H1 (cell line): ENCODE measurements around the gene RMC1. TPM values are rescaled to one million over a fixed set of nuclear protein-coding genes. Genes with fewer than 3 reads are reported as not detected.

Experiments used
- CTCF ChIA-PET: fragments of 300-600 bp; sonication (Branson Sonifier 250); formaldehyde crosslinking; loops from one replicate; lab custom pipeline; 2021; ENCODE audit not compliant: partially characterized antibody; lab: Charles Lee
- POLR2A ChIA-PET: fragments of 300-600 bp; sonication (Branson Sonifier 250); formaldehyde crosslinking; loops from one replicate; lab custom pipeline; 2021; ENCODE audit warnings: inconsistent platforms; ENCODE audit not compliant: partially characterized antibody; lab: Charles Lee
- DNase-seq, 2 experiments: peaks; one replicate each; pipeline versions ENCODE4 v3.0.0 to v3.0.0-alpha.2; 2010 to 2022; ENCODE audit warnings: low spot score in 2 of 2, low read depth in 1 of 2, mixed read lengths in 1 of 2
- FAIRE-seq: peaks from 2 replicates; lab custom pipeline; 2011; peaks lifted over from hg19 to GRCh38; lab: Jason Lieb, UNC
- H2AFZ ChIP-seq: 2 replicates; pipeline ENCODE4 v1.8.1; 2012; ENCODE audit warnings: low read length, inconsistent platforms
- H2AK5ac ChIP-seq: 2 replicates; pipeline ENCODE4 v1.6.1; 2013; ENCODE audit warnings: low read depth, low read length
- H2BK120ac ChIP-seq: replicated peaks from 2 replicates; pipeline ENCODE3; 2013; ENCODE audit warnings: low read depth, low read length, inconsistent platforms
- H2BK12ac ChIP-seq: 2 replicates; pipeline ENCODE4 v1.6.1; 2013; ENCODE audit warnings: low read depth, low read length
- H2BK15ac ChIP-seq: 2 replicates; pipeline ENCODE4 v1.6.1; 2013; ENCODE audit warnings: low read length
- H2BK20ac ChIP-seq: 2 replicates; pipeline ENCODE4 v1.6.1; 2013; ENCODE audit warnings: low read length
- H2BK5ac ChIP-seq: 2 replicates; pipeline ENCODE4 v1.6.1; 2013; ENCODE audit warnings: low read depth, low read length
- H3K14ac ChIP-seq: 2 replicates; pipeline ENCODE4 v1.6.1; 2013; ENCODE audit warnings: inconsistent platforms; ENCODE audit not compliant: insufficient read length
- H3K18ac ChIP-seq: 2 replicates; pipeline ENCODE4 v1.6.1; 2013; ENCODE audit warnings: low read length; ENCODE audit errors: extremely low read depth
- H3K23ac ChIP-seq: 2 replicates; pipeline ENCODE4 v1.6.1; 2013; ENCODE audit warnings: inconsistent platforms; ENCODE audit not compliant: insufficient read length
- H3K23me2 ChIP-seq: 2 replicates; pipeline ENCODE4 v1.6.1; 2013; ENCODE audit warnings: low read depth, low read length
- H3K27ac ChIP-seq: 2 replicates; pipeline ENCODE4 v1.6.1; 2011; ENCODE audit warnings: low read depth, low read length, inconsistent platforms
- H3K27me3 ChIP-seq, 4 experiments: replicated peaks in 1 of 4; 1 replicate in 1 of 4; 2 replicates in 3 of 4; pipeline versions ENCODE4 v1.6.1 to v1.8.1; 2011 to 2013; ENCODE audit warnings: low read length in 3 of 4, mild to moderate bottlenecking in 3 of 4, inconsistent platforms in 2 of 4, mixed read lengths in 2 of 4, moderate library complexity in 1 of 4; ENCODE audit not compliant: control insufficient read depth in 3 of 4, insufficient read depth in 3 of 4; ENCODE audit errors: extremely low read depth in 1 of 4
- H3K36me3 ChIP-seq, 4 experiments: 2 replicates each; pipeline versions ENCODE4 v1.6.1 to v1.8.1; 2011 to 2013; ENCODE audit warnings: mild to moderate bottlenecking in 4 of 4, low read length in 3 of 4, moderate library complexity in 2 of 4, control low read depth in 1 of 4, inconsistent platforms in 1 of 4; ENCODE audit not compliant: insufficient read depth in 4 of 4, control insufficient read depth in 2 of 4
- H3K4ac ChIP-seq: replicated peaks from 2 replicates; pipeline ENCODE3; 2013; ENCODE audit warnings: low read length, low read depth, mixed read lengths, inconsistent platforms; ENCODE audit not compliant: insufficient read length
- H3K4me1 ChIP-seq, 4 experiments: replicated peaks in 1 of 4; 1 replicate in 1 of 4; 2 replicates in 3 of 4; pipeline versions ENCODE4 v1.6.1 to v1.8.1; 2011 to 2013; ENCODE audit warnings: low read length in 3 of 4, inconsistent platforms in 2 of 4, mixed read lengths in 1 of 4; ENCODE audit not compliant: insufficient read depth in 4 of 4, control insufficient read depth in 3 of 4
- H3K4me2 ChIP-seq, 2 experiments: 2 replicates each; pipeline versions ENCODE4 v1.6.1 to v1.8.1; 2011 to 2013; ENCODE audit warnings: low read depth in 2 of 2, low read length in 2 of 2, control low read depth in 1 of 2, inconsistent platforms in 1 of 2, mild to moderate bottlenecking in 1 of 2; ENCODE audit not compliant: insufficient read depth in 1 of 2
- H3K4me3 ChIP-seq, 4 experiments: fragments of 200-600, 300-600 bp in 1 of 4; sonication (generic), shearing (Covaris generic), sonication (Bioruptor Twin) in 1 of 4; 2 replicates each; pipeline versions ENCODE4 v1.5.1 to v1.8.1; 2011 to 2016; ENCODE audit warnings: low read length in 4 of 4, low read depth in 3 of 4, control low read depth in 2 of 4, inconsistent platforms in 2 of 4, mild to moderate bottlenecking in 2 of 4, mixed read lengths in 1 of 4, moderate library complexity in 1 of 4; ENCODE audit not compliant: insufficient read depth in 2 of 4; ENCODE audit errors: extremely low read depth in 1 of 4
- H3K56ac ChIP-seq: replicated peaks from 2 replicates; pipeline ENCODE3; 2013; ENCODE audit warnings: low read depth, mild to moderate bottlenecking, mixed read lengths, low read length, inconsistent platforms; ENCODE audit not compliant: insufficient read length
- H3K79me1 ChIP-seq: 2 replicates; pipeline ENCODE4 v1.6.1; 2013; ENCODE audit warnings: low read depth, low read length, control low read depth
- H3K79me2 ChIP-seq, 2 experiments: 2 replicates each; pipeline versions ENCODE4 v1.6.1 to v1.8.1; 2012 to 2013; ENCODE audit warnings: low read length in 2 of 2, mild to moderate bottlenecking in 2 of 2, inconsistent platforms in 1 of 2; ENCODE audit not compliant: insufficient read depth in 2 of 2, control insufficient read depth in 1 of 2
- H3K9ac ChIP-seq, 4 experiments: replicated peaks in 1 of 4; 1 replicate in 1 of 4; 2 replicates in 3 of 4; pipeline versions ENCODE4 v1.6.1 to v1.8.1; 2011 to 2013; ENCODE audit warnings: low read depth in 3 of 4, low read length in 3 of 4, control low read depth in 2 of 4, mild to moderate bottlenecking in 2 of 4, moderate library complexity in 2 of 4, inconsistent platforms in 1 of 4; ENCODE audit errors: extremely low read depth in 1 of 4
- H3K9me3 ChIP-seq, 2 experiments: 2 replicates each; pipeline versions ENCODE4 v1.6.1 to v1.8.1; 2012 to 2013; ENCODE audit warnings: mild to moderate bottlenecking in 2 of 2, moderate library complexity in 2 of 2, control low read depth in 1 of 2, inconsistent platforms in 1 of 2, low read depth in 1 of 2, low read length in 1 of 2, mixed read lengths in 1 of 2; ENCODE audit not compliant: insufficient read depth in 2 of 2
- H4K20me1 ChIP-seq, 2 experiments: replicated peaks in 1 of 2; 2 replicates each; pipeline versions ENCODE3 to v1.8.1; 2011 to 2013; ENCODE audit warnings: inconsistent platforms in 2 of 2, low read length in 2 of 2, mild to moderate bottlenecking in 1 of 2; ENCODE audit not compliant: insufficient read depth in 2 of 2, control insufficient read depth in 1 of 2
- H4K5ac ChIP-seq: 2 replicates; pipeline ENCODE4 v1.6.1; 2013; ENCODE audit warnings: low read length, low read depth, mixed read lengths, inconsistent platforms; ENCODE audit not compliant: insufficient read length
- H4K8ac ChIP-seq: 2 replicates; pipeline ENCODE4 v1.8.0; 2013; ENCODE audit warnings: mild to moderate bottlenecking, moderate library complexity, low read length, inconsistent platforms; ENCODE audit not compliant: insufficient read depth; ENCODE audit errors: extremely low read depth
- H4K91ac ChIP-seq: replicated peaks from 2 replicates; pipeline ENCODE3; 2013; ENCODE audit warnings: low read length, mixed read lengths, inconsistent platforms; ENCODE audit not compliant: insufficient read length
- ATF3 ChIP-seq: IDR thresholded peaks from 2 replicates; pipeline ENCODE4 v1.6.1; 2011; ENCODE audit warnings: low read depth, mild to moderate bottlenecking, low read length; ENCODE audit not compliant: insufficient read depth
- CREB1 ChIP-seq: IDR thresholded peaks from 2 replicates; pipeline ENCODE4 v1.6.1; 2012; ENCODE audit warnings: inconsistent platforms
- EZH2 ChIP-seq: fragments of 200-600 bp; sonication (generic); IDR thresholded peaks from 2 replicates; pipeline ENCODE4 v1.7.1; 2012; ENCODE audit warnings: low read depth, mild to moderate bottlenecking, moderate library complexity, low read length, inconsistent platforms; ENCODE audit not compliant: severe bottlenecking
- GABPA ChIP-seq: IDR thresholded peaks from 2 replicates; pipeline ENCODE4 v1.6.1; 2011; ENCODE audit warnings: mild to moderate bottlenecking, low read length, moderate library complexity, borderline replicate concordance; ENCODE audit not compliant: insufficient read depth
- HDAC6 ChIP-seq: IDR thresholded peaks from one replicate; pipeline ENCODE4 v1.7.1; 2012; ENCODE audit warnings: low read depth, mild to moderate bottlenecking, inconsistent platforms, low read length, moderate library complexity
- MAX ChIP-seq: IDR thresholded peaks from 2 replicates; pipeline ENCODE4 v1.6.1; 2012; ENCODE audit warnings: inconsistent platforms
- PHF8 ChIP-seq: fragments of 200-600 bp; sonication (generic); conservative IDR thresholded peaks from 2 replicates; pipeline ENCODE4 v1.7.1; 2012; ENCODE audit warnings: low read depth, mild to moderate bottlenecking, inconsistent platforms, low read length, moderate library complexity
- RBBP5 ChIP-seq: IDR thresholded peaks from 2 replicates; pipeline ENCODE4 v1.7.1; 2012; ENCODE audit warnings: low read depth, mild to moderate bottlenecking, inconsistent platforms, low read length, moderate library complexity, borderline replicate concordance
- SAP30 ChIP-seq: fragments of 300-600 bp; sonication (generic); IDR thresholded peaks from 2 replicates; pipeline ENCODE4 v1.7.1; 2012; ENCODE audit warnings: low read length, moderate library complexity, mild to moderate bottlenecking, inconsistent platforms; ENCODE audit not compliant: insufficient read depth, insufficient replicate concordance
- SIRT6 ChIP-seq: IDR thresholded peaks from one replicate; pipeline ENCODE4 v1.7.1; 2012; ENCODE audit warnings: low read length, inconsistent platforms
- TCF12 ChIP-seq: IDR thresholded peaks from 2 replicates; pipeline ENCODE4 v1.6.1; 2011; ENCODE audit warnings: low read depth, mild to moderate bottlenecking, low read length
- YY1 ChIP-seq: IDR thresholded peaks from 2 replicates; pipeline ENCODE4 v1.6.1; 2011; ENCODE audit warnings: low read depth, mild to moderate bottlenecking, low read length
- ZNF274 ChIP-seq: IDR thresholded peaks from 2 replicates; pipeline ENCODE4 v1.7.0; 2012; ENCODE audit warnings: low read length, borderline replicate concordance; ENCODE audit errors: extremely low read depth
- WGBS, 2 experiments: shearing (Covaris generic) in 1 of 2; methylation state at CpG; one replicate each; pipeline versions ENCODE4 v1.1.6 to v1.1.7; 2013 to 2015; ENCODE audit warnings: low lambda C conversion rate in 2 of 2, mixed read lengths in 2 of 2, inconsistent platforms in 1 of 2, low coverage in 1 of 2, missing lambda C conversion rate in 1 of 2; ENCODE audit not compliant: insufficient replicate concordance in 2 of 2, insufficient coverage in 1 of 2, insufficient read length in 1 of 2; ENCODE audit errors: extremely low coverage in 1 of 2, missing lambda C conversion rate in 1 of 2; 5-methylcytosine and 5-hydroxymethylcytosine counted together
- polyA plus RNA-seq, 7 experiments: library from polyadenylated mRNA; depleted of rRNA in 3 of 7; stranded (reverse) in 5 of 7; unstranded in 2 of 7; fragments of >200 nt in 5 of 7; fragments of 200-250 nt in 2 of 7; gene quantifications; 1 replicate in 5 of 7; 2 replicates in 1 of 7; 4 replicates in 1 of 7; pipeline versions ENCODE4 v1.2.1 to v1.2.3, GENCODE V29; 2011 to 2013; ENCODE audit warnings: missing spikeins in 2 of 7, mixed read lengths in 2 of 7
- total RNA-seq: library from RNA; stranded (reverse); fragmentation: NEBNext Ultra II Directional; extraction: Animal tissue kit (Norgen Biotek cat#: 25700); gene quantifications from 2 replicates; pipeline ENCODE4 v1.2.1, GENCODE V29; 2021

The RMC1 gene
- total and polyA plus RNA-seq, 2 of the 8 experiments (the other 6 are each of a cell fraction or from before 2014, with no cell fraction given) = 16.4 to 20.1 TPM

DNA sequence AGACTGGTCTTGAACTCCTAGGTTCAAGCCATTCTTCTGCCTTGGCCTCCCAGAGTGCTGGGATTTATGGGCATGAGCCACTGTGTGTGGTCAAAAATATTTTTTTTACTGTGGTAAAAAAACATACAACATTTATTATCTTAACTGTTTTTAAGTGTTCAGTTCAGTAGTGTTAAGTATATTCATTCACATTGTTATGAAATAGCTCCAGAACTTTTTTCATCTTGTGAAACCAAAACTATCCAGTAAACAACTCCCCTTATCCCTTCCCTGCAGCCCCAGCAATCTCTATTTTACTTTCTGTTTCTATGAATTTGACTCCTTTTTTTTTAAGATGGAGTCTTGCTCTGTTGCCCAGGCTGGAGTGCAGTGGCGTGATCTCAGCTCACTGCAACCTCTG lies 9.3 kb downstream of the RMC1 start:
- CTCF ChIA-PET = interaction anchor here (0.8 kb wide), 1 partner anchor 299 kb away, joined by 3 read pairs; no protein-coding TSS in a partner anchor
- WGBS, 2 experiments = 90% methylated on average over 1 of the region's 1 CpG; no CpG with 5 or more reads in 1 of the 2 experiments
- no peak for TF ChIP-seq PHF8
- TF ChIP-seq RBBP5 = no peak
- TF ChIP-seq GABPA = no peak
- TF ChIP-seq TCF12 = no peak
- TF ChIP-seq SIRT6 = no peak
- no peak for TF ChIP-seq MAX
- no peak for TF ChIP-seq EZH2
- TF ChIP-seq HDAC6 = no peak
- TF ChIP-seq ZNF274 = no peak
- no peak for TF ChIP-seq ATF3
- no peak for TF ChIP-seq SAP30
- TF ChIP-seq CREB1 = no peak
- no peak for TF ChIP-seq YY1

More for the DNA sequence above, 9.3 kb downstream of the RMC1 start:
- no peak overlapping the region for H2BK15ac ChIP-seq
- no peak overlapping the region for H3K18ac ChIP-seq
- H2AFZ ChIP-seq = no peak overlapping the region
- no peak overlapping the region for H2BK20ac ChIP-seq
- no peak overlapping the region for H3K23ac ChIP-seq
- H2BK120ac ChIP-seq = no peak overlapping the region
- no peaks in the 10 kb centered on the region for H3K9me3 ChIP-seq
- H3K4me2 ChIP-seq = no peak overlapping the region
- H2AK5ac ChIP-seq = no peak overlapping the region
- H2BK12ac ChIP-seq = no peak overlapping the region
- H3K56ac ChIP-seq = no peak overlapping the region
- no peaks in the 10 kb centered on the region for H3K23me2 ChIP-seq
- H4K20me1 ChIP-seq = peaks cover 2 to 3% of the 10 kb centered on the region in 2 experiments
- H3K79me2 ChIP-seq = no peaks in the 10 kb centered on the region
- POLR2A ChIA-PET = no interaction called here
- no peak overlapping the region for H3K9ac ChIP-seq
- H3K4me3 ChIP-seq = no peak overlapping the region
- no peak for DNase-seq
- H2BK5ac ChIP-seq = no peak overlapping the region
- H3K14ac ChIP-seq = no peak overlapping the region
- no peak overlapping the region for H4K5ac ChIP-seq
- no peak overlapping the region for H4K91ac ChIP-seq
- no peaks in the 10 kb centered on the region for H3K4me1 ChIP-seq
- no peak overlapping the region for H3K4ac ChIP-seq
- H3K36me3 ChIP-seq = peaks cover 0 to 12% (median 4%) of the 10 kb centered on the region in 4 experiments; a peak in 4 of 8 replicates
- no peak for FAIRE-seq
- no peaks in the 10 kb centered on the region for H3K79me1 ChIP-seq
- no peaks in the 10 kb centered on the region for H3K27me3 ChIP-seq
- H3K27ac ChIP-seq = no peak overlapping the region
- H4K8ac ChIP-seq = no peak overlapping the region
